ENCODE data around the gene SENP7.

- no peak for TF ChIP-seq YY1 (IDR thresholded peaks at IDR 0.05; ENCODE audit: insufficient read depth, insufficient read length)
- no peak for TF ChIP-seq SUZ12 (IDR thresholded peaks at IDR 0.05; ENCODE audit: extremely low read depth, insufficient read depth, insufficient read length)
- TF ChIP-seq ZNF274 (IDR thresholded peaks at IDR 0.05; ENCODE audit: low read depth, low read length) = no peak
These were observed 192.5 kb downstream of the SENP7 start, which contains the start of gene IMPG2 for GRCh38 chr3:101320475-101320874.
